HEK293T (cell line): Measurements from ENCODE around the gene AK1.

Experiments used
- BHLHE40 ChIP-seq: fragments of 450-650 bp; IDR thresholded peaks from 2 replicates; pipeline ENCODE4 v1.6.1; 2016; ENCODE audit warnings: mild to moderate bottlenecking, moderate library complexity, borderline replicate concordance
- ELF4 ChIP-seq: fragments of 450-650 bp; IDR thresholded peaks from 2 replicates; pipeline ENCODE4 v1.6.1; 2017; ENCODE audit warnings: antibody characterized with exemption
- FOXA1 ChIP-seq: fragments of 450-650 bp; IDR thresholded peaks from 2 replicates; pipeline ENCODE4 v1.6.1; 2016; ENCODE audit warnings: mild to moderate bottlenecking
- FOXK2 ChIP-seq: fragments of 450-650 bp; IDR thresholded peaks from 2 replicates; pipeline ENCODE4 v1.6.1; 2016; ENCODE audit warnings: mild to moderate bottlenecking
- FOXM1 ChIP-seq: fragments of 450-650 bp; IDR thresholded peaks from 2 replicates; pipeline ENCODE4 v1.6.1; 2017; ENCODE audit warnings: mild to moderate bottlenecking, borderline replicate concordance
- HDGF ChIP-seq: fragments of 450-650 bp; IDR thresholded peaks from 2 replicates; pipeline ENCODE4 v1.6.1; 2017; ENCODE audit warnings: antibody characterized with exemption, borderline replicate concordance
- L3MBTL2 ChIP-seq: fragments of 450-650 bp; conservative IDR thresholded peaks from 2 replicates; pipeline ENCODE4 v1.6.1; 2016; ENCODE audit warnings: mild to moderate bottlenecking
- LEF1 ChIP-seq: fragments of 450-650 bp; IDR thresholded peaks from 2 replicates; pipeline ENCODE4 v1.6.1; 2017; ENCODE audit warnings: mild to moderate bottlenecking, borderline replicate concordance
- PKNOX1 ChIP-seq: fragments of 450-650 bp; IDR thresholded peaks from 2 replicates; pipeline ENCODE4 v1.6.1; 2016
- SP1 ChIP-seq: fragments of 450-650 bp; IDR thresholded peaks from 2 replicates; pipeline ENCODE4 v1.6.1; 2017
- SUZ12 ChIP-seq: fragments of 450-650 bp; IDR thresholded peaks from 2 replicates; pipeline ENCODE4 v1.6.1; 2016; ENCODE audit warnings: mild to moderate bottlenecking
- TARDBP ChIP-seq: fragments of 450-650 bp; IDR thresholded peaks from 2 replicates; pipeline ENCODE4 v1.6.1; 2016
- ZNF384 ChIP-seq: fragments of 450-650 bp; IDR thresholded peaks from 2 replicates; pipeline ENCODE4 v1.6.1; 2016

- TF ChIP-seq LEF1 (no peak), L3MBTL2 (no peak), FOXM1 (no peak), ZNF384 (no peak), FOXA1 (no peak), BHLHE40 (no peak), HDGF (no peak), SP1 (no peak), SUZ12 (no peak), ELF4 (no peak), PKNOX1 (no peak), TARDBP (no peak), FOXK2 (no peak)
These were observed 41.4 kb downstream of the AK1 start for GRCh38 chr9:127835991-127836516.
